ENCODE data around the gene KIF19. TPM values are rescaled to one million over a fixed set of nuclear protein-coding genes. Genes with fewer than 3 reads are reported as not detected.

KIF19 gene
- total RNA-seq, 1 donor from 2014 or later, result 80.8 TPM

DNA sequence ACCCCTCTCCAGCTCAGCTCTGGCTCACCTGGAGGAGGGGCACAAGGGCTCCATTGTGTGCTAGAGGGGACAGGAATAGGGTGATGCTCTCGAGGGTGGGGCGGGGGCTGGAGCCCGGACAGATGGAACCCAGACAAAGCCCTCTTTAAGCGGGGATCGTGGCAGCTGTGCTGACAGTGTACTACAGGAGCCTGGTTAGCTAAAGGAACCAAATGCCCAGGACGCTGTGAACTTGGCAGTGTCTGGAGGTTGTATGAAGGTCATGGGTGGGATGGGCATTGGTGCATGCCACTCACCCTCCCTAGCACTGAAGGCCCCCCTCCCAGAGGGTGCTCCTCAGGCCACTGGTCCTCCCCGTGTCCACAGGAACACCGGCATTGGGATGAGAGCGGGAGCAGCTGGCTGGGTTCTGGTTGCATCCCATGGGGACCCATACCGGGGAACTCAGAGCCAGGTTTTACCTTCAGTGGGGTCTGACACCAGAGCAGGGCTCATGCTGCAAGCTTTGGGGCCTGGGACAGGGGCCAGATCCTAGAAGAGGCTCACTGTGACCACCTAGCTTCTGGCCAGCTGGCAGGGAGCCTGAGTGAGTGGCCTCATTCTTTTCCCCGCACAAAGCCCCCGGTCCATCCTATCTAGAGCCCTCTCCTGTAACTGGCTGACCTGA, 11.9 kb downstream of the KIF19 start:
- Mint-ChIP-seq H3K9me3 (ENCODE audit: unreplicated experiment) (peaks cover 16% of the 10 kb centered on the region), H3K27ac (ENCODE audit: unreplicated experiment) (peak overlapping the region; percentile 84), H3K4me1 (ENCODE audit: low read depth, unreplicated experiment) (peaks cover 18% of the 10 kb centered on the region), H3K27me3 (ENCODE audit: unreplicated experiment) (peaks cover 14% of the 10 kb centered on the region), H3K4me3 (ENCODE audit: unreplicated experiment) (peak overlapping the region; percentile 38), H3K36me3 (ENCODE audit: unreplicated experiment) (peaks cover 5% of the 10 kb centered on the region)
- peak; percentile 45 for DNase-seq
- TF ChIP-seq, protein P1, sequence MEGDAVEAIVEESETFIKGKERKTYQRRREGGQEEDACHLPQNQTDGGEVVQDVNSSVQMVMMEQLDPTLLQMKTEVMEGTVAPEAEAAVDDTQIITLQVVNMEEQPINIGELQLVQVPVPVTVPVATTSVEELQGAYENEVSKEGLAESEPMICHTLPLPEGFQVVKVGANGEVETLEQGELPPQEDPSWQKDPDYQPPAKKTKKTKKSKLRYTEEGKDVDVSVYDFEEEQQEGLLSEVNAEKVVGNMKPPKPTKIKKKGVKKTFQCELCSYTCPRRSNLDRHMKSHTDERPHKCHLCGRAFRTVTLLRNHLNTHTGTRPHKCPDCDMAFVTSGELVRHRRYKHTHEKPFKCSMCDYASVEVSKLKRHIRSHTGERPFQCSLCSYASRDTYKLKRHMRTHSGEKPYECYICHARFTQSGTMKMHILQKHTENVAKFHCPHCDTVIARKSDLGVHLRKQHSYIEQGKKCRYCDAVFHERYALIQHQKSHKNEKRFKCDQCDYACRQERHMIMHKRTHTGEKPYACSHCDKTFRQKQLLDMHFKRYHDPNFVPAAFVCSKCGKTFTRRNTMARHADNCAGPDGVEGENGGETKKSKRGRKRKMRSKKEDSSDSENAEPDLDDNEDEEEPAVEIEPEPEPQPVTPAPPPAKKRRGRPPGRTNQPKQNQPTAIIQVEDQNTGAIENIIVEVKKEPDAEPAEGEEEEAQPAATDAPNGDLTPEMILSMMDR (IDR thresholded peaks at IDR 0.05; ENCODE audit: partially characterized antibody, unreplicated experiment), result no peak

DNA sequence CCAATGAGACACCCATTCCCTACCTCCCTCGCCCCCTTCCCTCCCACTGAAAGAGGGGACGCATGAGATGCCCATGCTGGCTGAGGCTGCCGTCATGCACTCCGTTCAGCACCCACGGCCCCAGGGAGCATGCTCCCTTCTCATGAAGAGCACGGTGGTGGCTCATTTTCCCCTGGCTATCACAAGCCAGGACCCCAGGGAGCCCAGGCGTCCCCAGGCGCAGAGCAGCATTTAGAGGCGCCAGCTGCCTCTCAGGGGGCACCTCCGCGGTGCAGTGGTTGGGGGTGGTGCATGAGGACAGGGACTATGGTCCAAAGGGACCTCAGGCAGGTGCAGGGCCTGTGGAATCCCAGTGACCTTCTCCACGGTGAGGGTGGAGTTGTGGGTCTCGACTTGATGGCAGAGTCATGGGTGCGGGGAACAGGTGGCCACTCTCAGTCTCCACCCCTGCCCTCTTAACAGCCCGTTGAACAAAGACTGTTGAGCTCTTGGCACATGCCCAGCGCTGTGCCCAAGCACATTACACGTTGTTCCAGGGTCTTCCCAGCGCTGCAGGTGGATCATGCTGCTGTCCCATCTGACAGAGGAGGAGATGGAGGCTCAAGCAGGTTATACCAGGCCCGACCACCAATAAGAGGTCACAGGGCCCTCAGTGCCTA, 13.6 kb downstream of the KIF19 start:
- no peak overlapping the region for H3K27ac Mint-ChIP-seq (ENCODE audit: unreplicated experiment)
- peaks cover 18% of the 10 kb centered on the region for H3K4me1 Mint-ChIP-seq (ENCODE audit: low read depth, unreplicated experiment)
- TF ChIP-seq, protein P1 (IDR thresholded peaks at IDR 0.05; ENCODE audit: partially characterized antibody, unreplicated experiment), result no peak
- peaks cover 8% of the 10 kb centered on the region for H3K27me3 Mint-ChIP-seq (ENCODE audit: unreplicated experiment)
- no peak overlapping the region for H3K4me3 Mint-ChIP-seq (ENCODE audit: unreplicated experiment)
- H3K9me3 Mint-ChIP-seq (ENCODE audit: unreplicated experiment), result peaks cover 3% of the 10 kb centered on the region
- no peak for DNase-seq
- peaks cover 5% of the 10 kb centered on the region for H3K36me3 Mint-ChIP-seq (ENCODE audit: unreplicated experiment)

DNA sequence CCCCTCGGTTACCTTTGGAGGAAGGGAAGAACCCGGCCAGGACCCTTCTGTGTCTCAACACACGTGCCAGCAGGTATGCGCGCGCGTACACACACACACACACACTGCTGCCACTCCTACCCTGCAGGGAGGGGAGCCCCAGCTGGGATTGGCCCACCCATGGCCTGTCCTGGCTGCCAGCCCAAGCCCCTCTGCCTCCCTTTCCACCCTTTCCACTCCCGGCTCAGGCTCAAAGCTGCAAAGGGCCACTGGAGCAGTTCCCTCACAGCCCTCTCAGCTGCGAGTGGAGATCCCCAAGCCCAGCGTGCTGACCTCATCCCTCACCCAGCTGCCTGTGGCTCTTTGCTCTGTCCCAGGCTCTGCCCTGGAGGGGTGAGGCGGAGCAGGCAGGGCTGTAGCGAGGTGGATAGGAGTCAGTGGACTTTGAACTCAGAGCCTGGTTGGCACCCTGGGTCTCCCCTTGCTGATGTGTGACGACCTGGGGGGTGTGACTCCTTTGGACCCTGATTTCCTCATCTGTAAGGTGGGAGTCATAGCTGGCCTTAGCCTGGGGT, 14.5 kb downstream of the KIF19 start:
- peak; percentile 44 for DNase-seq
- H3K27me3 Mint-ChIP-seq (ENCODE audit: unreplicated experiment), result peaks cover 10% of the 10 kb centered on the region
- H3K36me3 Mint-ChIP-seq (ENCODE audit: unreplicated experiment), result peaks cover 5% of the 10 kb centered on the region
- no peak overlapping the region for H3K4me3 Mint-ChIP-seq (ENCODE audit: unreplicated experiment)
- peaks cover 20% of the 10 kb centered on the region for H3K4me1 Mint-ChIP-seq (ENCODE audit: low read depth, unreplicated experiment)
- TF ChIP-seq, protein P1 (IDR thresholded peaks at IDR 0.05; ENCODE audit: partially characterized antibody, unreplicated experiment), result no peak
- H3K9me3 Mint-ChIP-seq (ENCODE audit: unreplicated experiment), result peaks cover 3% of the 10 kb centered on the region
- no peak overlapping the region for H3K27ac Mint-ChIP-seq (ENCODE audit: unreplicated experiment)

DNA sequence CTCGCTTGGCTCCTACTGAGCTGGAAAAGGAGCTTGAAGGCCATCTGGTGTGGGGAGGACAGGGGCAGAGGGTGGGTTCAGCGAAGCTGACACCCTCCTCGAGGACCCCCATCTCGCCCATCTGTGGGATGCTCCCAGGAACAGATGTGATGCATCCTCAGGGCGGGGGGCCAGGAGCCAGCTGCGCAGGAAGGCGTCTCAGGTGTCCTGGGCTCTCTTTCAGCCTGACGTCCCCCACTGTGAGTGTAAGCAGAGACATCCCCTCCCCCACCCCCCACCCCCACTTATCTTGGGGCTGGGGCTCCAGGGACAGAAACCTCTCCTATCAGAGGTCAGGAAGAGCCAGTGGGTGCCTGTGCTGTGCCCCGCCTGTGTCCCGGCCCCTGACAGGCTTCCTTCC, 16.2 kb downstream of the KIF19 start:
- DNase-seq, result no peak
- peaks cover 21% of the 10 kb centered on the region for H3K4me1 Mint-ChIP-seq (ENCODE audit: low read depth, unreplicated experiment)
- peaks cover 3% of the 10 kb centered on the region for H3K9me3 Mint-ChIP-seq (ENCODE audit: unreplicated experiment)
- H3K4me3 Mint-ChIP-seq (ENCODE audit: unreplicated experiment), result no peak overlapping the region
- TF ChIP-seq, protein P1 (IDR thresholded peaks at IDR 0.05; ENCODE audit: partially characterized antibody, unreplicated experiment), result no peak
- peak overlapping the region; percentile 38 for H3K27ac Mint-ChIP-seq (ENCODE audit: unreplicated experiment)
- H3K27me3 Mint-ChIP-seq (ENCODE audit: unreplicated experiment), result peaks cover 14% of the 10 kb centered on the region
- H3K36me3 Mint-ChIP-seq (ENCODE audit: unreplicated experiment), result no peaks in the 10 kb centered on the region

DNA sequence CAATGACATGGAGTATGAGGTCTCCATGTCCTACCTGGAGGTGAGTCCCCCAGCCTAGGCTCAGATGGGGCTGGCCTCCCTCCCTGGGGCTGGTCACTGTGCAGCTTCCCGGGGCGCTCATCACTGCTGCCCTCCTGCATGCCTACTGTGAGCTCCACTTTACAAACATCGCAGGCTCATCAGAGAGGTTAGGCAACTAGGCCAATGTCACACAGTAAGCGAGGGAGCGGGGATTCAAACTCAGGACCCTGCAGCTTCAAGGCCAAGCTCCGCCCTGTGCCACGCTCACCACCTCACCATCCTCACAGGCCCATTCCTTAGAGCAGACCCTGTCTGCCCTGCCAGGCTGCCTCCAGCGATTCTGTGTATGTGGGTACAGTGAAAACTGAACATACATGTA, 17.1 kb downstream of the KIF19 start:
- no peak overlapping the region for H3K4me3 Mint-ChIP-seq (ENCODE audit: unreplicated experiment)
- peaks cover 3% of the 10 kb centered on the region for H3K9me3 Mint-ChIP-seq (ENCODE audit: unreplicated experiment)
- TF ChIP-seq, protein P1 (IDR thresholded peaks at IDR 0.05; ENCODE audit: partially characterized antibody, unreplicated experiment), result no peak
- H3K4me1 Mint-ChIP-seq (ENCODE audit: low read depth, unreplicated experiment), result peaks cover 13% of the 10 kb centered on the region
- H3K27me3 Mint-ChIP-seq (ENCODE audit: unreplicated experiment), result peaks cover 9% of the 10 kb centered on the region
- H3K36me3 Mint-ChIP-seq (ENCODE audit: unreplicated experiment), result peaks cover 3% of the 10 kb centered on the region
- no peak overlapping the region for H3K27ac Mint-ChIP-seq (ENCODE audit: unreplicated experiment)
- no peak for DNase-seq

Measured in glutamatergic neuron (in vitro differentiated cells).